ENCODE results near the gene PPDPF.
"Not testable (repeated sequence)": the region's sequence is repeated elsewhere in the genome, so short reads cannot be mapped to it uniquely, and the experiment has no call there.

The PPDPF gene

DNA sequence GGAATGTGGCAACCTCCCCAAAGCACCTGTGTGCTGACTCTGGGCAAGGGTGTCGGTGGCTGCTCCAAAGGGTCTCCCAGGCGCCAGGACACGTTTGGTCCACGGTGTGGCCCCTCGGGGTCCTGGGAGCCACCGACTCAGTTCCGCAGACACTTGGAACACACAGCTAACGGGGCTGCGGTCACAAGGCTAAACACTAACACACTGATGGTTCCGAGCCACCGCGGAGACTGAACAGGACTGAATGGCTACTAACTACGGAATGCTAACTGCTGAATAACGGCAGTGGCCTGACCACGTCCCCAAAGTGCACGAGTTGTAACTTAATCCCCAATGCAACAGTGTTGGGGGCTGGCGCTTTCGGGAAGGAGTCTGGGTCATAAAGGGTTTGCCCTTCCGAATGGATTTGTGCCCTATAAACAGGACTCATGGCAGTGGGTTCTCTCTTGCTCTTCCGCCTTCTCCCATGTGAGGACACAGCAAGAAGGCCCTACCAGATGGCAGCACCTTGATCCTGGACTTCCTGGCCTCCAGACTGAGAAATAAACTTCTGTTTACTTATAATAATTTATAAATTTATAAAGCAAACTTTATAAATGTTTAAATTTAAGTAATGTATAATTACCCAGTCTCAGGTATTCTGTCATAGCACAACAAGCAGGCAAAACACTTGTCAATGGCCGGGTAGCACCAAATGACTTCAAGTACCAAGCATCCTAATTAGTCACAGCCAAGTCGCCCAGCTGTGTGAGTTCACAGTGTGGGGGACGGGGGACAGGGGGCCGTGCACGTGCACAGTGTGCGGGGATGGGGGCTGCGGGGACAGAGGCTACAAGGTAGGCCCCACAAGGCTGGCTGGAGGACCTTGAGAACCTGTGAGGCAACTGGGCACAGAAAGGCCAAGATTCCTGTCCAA is 19.4 kb upstream of the PPDPF start:
- DNase-seq, result no peak

DNA sequence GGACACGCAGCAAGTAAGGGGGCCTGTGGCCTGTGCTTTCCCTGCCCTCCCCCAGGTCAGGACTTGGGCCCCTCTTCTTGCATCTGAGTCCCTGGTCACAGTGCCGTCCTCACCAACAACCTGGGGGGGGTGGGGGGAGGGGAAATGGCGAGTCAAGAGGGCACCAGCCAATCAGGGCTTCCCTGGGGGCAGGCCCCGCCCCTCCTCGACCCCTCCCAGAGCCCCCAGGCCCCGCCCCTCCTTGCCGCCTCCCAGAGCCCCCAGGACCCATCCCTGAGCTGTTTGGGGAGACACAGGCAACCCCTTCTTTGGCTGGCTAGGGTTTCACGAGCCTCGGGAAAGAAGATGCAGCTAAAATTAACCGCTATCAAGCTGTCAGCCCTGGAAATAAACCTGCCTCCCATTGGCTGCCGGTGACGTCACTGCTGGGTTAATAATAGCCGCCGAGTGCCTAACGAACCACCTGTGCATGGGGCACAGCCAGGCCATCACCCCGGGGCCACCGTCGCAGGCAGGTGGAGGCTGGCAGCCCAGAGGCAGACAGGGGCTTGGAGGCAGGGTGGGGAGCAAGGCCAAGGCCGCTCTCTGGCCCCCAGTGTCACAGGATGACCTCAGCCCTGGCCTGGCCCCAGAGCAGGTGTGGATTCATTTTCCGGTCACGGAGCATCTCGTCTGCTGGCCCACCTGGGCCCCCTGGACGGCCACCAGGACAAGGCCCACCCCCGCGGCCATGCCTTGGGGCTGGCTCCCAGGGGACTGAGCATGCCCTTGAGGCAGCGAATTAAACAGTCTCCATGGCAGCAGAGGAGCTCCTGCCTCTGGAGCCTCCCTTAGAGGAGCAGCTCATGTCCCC is 18.5 kb upstream of the PPDPF start:
- no peak for DNase-seq

DNA sequence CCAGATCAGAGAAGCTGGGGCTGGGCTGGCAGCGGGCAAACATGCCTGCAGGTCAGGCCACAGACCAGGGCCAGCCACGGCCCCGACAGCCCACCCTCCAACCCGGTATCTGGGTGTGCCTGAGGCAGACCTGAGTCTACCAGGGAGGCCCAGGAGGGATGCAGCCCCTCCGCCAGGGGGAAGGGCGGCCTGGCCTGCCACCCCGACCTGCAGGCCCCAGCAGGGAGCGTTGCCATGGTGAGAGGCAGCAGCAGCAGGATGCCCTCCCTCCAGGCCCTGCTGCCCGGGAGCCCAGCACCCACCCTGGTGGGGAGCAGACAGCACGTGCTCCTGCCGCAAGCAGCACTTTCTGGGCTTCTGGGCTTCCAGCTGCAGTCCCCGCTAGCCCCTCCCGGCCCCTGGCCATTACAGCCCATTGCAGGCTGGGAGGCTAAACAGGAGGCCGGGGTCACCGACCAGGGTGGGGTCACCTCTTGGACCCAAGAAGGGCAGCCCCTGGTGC is 17.8 kb upstream of the PPDPF start:
- DNase-seq, result no peak

DNA sequence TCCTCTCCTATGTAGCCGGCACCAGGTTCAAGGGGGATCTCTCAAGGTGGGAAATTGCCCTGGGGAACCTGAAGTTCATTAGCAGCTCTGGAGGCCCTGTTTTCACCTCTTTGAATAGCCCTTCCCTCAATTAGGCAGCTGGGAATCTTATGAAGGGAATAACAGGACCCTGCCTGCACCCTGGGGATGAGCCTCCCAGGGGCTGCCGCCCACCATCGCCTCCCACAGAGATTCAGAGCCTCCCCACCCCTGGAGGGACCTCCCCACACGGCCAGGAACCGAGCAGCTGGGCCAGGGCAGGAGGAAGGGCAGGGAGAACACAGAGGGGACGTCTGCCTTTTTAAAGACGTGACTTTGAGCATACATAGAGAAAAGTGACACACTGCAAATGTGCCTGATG is 17.0 kb upstream of the PPDPF start:
- no peak for DNase-seq

DNA sequence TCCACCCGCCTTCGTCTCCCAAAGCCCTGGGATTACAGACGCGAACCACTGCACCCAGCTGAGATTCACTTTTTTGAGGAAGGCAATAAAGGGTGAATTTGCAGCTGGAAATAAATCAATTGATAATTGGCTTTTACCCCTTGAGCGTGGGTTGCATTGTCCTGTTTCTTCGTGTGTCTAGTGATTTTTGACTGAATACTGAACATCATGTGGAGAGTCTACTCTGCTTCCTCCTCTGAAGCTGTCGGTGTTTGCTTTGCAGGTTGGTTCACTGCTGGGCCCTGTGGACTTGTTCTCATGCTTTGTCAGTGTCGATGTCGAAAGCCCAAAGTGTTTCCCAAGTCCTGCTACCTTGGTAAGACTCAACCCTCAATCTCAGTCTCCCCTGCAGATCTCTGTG is 15.9 kb upstream of the PPDPF start:
- DNase-seq, result no peak

DNA sequence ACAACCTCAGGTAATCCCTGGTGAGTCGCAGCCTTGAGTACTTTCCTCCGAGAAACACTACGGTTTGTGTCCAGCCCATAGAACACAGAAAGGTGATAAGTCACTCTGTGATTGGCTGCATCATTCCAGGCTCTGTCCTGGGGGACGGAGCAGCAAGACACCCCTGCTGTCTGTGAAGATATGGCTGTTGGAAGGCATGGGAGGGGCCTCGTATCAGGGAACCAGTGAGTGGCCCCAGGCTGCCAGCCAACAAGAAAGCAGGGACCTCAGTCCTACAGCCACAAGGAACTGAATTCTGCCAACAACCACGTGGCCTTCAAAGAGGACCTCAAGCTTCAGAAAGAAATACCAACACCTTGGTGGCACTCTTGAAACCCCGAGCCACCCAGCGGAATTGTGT is 15.3 kb upstream of the PPDPF start:
- DNase-seq, result no peak

DNA sequence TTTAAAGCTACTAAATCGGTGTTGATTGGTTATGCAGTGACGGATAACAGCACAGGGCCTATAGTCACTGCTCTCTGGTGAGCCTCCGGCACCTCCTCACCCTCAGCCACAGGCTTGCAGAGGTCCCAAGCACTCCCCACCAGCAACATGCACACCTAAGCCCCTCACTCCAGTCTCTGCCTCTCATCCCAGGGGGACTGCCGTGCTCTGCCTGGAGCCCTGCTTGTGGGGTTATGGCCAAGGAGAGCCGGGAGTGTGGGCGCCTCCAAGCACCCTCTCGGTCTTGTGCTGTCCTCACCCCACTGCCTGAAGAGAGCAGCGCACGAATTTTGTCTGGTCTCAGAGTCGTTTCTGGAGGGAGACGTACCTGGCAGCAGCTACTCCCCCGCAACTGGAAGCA is 14.8 kb upstream of the PPDPF start:
- no peak for DNase-seq

DNA sequence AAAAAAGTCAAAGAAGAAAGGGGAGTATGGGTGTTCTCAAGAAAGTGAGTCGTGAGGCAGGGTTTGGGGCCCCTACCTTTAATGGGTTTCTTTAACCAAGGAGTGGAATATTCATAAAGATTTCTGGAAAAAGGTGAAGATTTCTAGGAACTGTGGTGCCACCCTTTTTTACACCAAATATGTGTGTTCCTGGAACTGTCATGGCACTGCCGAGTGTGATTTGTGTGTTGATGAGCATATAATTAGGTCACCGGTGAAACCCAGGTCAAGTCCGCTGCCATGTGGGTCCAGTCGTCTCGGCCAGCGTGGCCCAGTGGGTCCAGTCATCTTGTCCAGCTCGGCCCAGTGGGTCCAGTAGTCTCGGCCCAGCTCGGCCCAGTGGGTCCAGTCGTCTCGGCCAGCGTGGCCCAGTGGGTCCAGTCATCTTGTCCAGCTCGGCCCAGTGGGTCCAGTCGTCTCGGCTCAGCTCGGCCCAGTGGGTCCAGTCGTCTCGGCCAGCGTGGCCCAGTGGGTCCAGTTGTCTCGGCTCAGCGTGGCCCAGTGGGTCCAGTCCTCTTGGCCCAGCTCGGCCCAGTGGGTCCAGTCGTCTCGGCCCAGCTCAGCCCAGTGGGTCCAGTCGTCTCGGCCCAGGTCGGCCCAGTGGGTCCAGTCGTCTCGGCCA is 13.4 kb upstream of the PPDPF start:
- DNase-seq, result no peak

DNA sequence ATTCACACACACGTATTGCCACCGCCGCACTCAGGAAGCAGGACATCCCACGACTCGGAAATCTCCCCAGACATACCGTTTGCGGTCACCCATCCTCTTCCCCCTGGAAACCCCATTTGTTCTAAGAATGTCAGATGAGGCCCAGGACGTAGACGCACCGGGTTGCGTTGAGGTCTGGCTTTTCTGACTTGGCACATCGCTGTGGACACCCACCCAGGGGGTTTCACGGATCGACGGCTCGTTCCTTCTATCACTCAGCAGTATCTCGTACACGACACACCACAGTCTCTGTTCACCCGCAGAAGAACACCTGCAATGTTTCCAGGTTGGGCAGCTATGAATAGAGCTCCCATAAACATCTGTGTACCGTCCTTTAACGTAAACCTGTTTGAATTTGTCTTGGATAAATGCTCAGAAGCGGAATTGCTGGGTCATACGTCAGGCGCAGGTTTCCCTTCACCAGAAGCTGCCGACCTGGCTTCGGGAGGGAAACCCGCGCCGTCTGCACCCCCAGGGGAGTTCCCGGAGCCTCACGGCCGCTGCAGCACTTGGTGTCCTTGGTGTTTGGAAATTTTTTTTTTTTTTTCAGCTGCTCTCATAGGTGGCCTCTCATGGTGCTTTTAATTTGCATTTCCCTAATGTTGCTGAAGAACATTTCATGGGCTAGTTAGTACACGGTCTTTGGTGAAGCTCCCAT is 12.3 kb upstream of the PPDPF start:
- DNase-seq, result no peak

DNA sequence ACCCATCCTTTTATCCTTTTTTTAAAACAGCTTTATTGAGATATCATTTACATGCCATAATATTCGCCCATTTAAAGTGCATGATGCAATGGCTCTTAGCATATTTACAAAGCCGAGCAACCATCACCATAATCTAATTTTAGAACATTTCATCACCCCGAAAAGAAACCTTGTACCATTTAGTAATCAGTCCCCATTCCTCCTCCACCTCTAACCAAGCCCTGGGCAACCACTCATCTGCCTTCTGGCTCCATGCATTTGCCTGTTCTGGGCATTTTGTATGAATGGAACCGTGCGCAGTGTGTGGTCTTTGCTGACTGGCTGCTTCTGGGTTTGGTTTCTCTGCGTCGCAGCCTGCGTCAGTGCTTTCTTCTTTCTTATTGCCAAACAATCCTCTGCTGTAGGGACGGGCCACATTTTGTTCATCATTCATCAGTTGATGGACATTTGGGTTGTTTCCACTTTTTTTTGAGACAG is 11.4 kb upstream of the PPDPF start:
- DNase-seq, result no peak

DNA sequence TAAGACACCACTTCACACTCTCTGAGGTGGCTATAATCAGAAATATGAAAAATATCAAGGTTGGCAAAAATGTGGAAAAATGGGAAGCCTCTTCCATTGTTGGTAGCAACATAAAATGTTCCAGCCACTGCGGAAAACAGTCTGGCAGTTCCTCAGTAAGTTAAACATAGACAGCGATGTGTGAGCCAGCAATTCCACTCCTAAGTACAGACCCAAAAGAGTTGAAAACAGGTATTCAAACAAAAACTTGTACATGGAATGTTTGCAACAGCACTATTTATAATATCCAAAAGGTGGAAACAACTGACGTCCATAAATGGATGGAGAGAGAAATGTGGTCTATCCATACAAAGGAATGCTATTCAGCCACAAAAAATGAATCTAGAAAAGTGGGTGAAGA is 7.4 kb upstream of the PPDPF start:
- no peak for DNase-seq

DNA sequence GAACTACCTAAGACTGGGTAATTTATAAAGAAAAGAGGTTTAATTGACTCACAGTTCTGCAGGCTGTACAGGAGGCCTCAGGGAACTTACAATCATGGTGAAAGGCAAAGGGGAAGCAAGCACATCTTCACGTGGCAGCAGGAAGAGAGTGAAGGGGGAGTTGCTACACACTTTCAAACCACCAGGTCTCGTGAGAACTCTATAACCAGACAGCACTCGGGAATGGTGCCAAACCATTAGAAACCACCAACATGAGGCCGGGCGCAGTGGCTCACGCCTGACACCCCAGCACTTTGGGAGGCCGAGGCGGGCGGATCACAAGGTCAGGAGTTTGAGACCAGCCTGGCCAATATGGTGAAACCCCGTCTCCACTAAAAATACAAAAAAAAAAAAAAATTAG is 6.0 kb upstream of the PPDPF start:
- not testable (repeated sequence) for DNase-seq

DNA sequence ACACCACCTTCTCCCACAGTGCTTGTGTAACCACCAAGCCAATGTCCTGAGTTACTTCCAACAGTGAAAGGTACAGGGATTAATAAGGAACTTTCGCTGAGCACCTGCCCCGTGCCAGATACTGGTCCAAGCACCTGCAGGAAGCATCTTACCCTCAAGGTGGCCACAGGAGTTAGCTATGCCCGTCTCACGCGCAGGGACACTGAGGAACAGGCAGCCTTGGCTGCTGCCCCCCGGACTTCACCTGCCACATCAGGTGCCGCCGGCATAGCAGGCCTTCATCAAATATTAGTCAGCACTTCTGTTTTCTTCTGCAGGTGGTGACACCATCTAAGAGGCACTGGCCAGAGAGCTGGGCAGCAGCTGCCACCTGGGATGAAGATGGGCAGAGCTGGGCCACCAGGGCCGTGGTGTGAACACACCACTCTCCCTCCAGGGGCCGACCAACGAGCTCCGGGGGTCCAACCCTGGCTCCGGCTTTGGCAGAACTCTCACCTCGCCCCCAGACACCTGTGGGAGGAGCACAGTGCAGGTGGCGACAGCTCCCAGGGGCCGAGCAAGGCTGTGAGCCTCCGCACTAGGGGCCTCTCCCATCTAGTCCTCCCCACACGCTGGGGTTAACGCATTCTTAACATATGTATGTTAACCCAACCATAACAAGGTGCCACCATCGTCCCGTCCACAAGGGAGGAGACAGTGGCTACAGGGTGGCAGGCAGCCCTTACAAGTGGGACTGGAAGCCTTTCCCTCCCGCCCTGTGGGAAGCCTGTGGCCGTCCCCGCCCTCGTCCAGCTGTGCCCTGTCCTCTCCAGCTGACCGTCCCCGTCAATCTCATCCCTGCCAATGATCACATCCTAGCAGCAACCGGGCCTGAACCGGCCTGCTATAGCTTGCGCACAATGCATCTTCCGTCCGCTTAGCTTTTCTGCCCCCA is 2.9 kb upstream of the PPDPF start:
- no peak for DNase-seq

DNA sequence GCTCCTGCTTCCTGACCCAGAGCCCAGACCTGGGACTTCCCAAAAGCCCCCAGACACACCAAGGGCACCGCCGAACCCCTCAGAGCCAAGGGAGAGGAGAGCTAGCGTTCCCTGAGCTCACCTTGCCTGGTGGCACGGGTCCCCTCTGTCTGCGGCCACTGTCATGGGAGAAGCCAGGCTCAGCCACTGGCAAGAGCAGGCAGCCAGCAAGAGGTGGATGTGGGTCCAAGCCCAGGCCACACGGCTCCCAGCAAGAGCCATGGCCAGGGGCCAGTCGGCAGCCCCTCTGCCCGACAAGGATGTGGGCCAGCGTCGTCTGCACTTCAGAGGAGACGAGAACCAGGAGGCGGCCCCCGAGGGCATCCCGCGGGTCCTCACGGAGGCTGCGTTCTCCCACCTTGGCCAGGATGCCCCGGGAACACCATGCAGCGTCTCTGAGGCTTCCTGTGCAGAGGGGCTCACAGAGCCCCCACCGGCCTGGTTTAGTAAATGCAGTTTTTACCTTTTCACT is 2.2 kb upstream of the PPDPF start:
- DNase-seq, result no peak

DNA sequence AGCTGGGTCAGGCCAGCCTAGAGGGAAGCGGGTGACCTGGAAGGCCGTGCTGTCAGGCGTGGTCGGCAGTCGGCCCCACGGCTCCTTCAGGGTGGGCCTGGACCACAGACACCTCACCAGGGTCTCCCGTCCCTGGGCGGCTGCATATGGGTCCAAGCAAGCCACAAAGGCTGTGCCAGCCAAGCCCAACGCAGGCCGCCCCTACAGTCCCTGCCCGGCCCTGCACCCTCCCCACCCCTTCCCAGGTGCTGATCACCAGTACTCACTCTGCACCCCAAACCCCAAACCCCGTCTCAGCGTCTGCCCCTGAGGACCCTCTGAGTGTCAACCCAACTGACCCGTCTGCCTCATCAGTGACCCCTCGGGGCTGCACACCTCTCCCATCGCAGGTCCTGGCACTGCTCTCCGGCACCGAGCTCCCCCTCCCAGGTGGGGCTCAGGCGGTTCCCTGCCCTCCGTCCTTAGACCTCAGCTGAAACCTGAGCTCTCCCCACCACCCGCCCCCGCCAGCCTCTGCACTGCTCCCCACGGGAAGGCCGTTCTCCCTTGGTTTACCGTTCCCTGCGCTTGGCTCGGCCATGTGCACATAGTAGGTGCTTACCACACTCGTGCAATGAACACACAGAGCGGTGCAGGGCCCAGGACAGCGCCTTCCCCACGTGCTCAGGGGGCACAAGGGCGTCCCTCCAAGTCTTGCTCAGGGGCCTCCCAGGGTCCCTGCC is 1.5 kb upstream of the PPDPF start:
- no peak for DNase-seq

DNA sequence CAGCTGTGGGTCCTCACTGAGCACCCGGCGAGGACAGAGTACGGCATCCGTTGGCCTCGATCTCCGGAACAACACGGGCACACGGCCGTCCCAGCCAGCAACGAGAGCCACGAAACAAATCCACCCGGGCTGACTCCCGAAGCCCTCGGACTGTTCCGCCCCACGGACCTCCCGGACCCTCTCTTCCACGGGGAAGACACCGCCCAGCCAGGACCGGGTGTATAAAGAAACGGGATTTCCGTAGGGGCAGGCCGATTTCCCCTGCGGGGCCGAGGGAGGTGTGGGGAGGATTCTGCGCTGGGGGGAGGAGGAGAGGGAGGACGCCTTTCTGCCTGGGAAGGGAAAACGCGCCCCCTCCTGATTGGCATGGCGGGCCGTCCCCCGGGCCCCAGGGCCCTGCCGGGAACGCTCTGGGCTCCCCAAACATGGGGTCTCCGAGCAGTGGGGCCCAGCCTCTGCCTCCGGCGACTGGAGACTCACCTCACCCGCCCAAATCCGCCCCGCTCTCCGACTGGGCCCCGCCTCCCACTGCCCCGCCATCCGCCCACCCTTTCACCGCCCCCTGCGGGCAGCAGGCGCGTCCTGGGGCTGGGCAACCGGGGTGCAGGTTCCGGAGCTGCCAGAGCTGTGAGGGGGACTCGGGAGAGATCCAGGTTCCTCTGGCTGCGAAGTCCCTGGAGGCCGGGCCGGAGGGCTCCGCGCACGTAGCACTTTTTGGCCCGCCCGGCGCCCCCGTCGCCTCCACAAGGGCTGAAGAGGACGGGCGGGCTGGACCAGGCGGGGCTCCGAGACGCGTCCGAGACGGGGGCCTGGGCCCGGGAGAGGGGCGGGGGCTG is 679 bp upstream of the PPDPF start:
- peak; percentile 67 to 71 for DNase-seq

DNA sequence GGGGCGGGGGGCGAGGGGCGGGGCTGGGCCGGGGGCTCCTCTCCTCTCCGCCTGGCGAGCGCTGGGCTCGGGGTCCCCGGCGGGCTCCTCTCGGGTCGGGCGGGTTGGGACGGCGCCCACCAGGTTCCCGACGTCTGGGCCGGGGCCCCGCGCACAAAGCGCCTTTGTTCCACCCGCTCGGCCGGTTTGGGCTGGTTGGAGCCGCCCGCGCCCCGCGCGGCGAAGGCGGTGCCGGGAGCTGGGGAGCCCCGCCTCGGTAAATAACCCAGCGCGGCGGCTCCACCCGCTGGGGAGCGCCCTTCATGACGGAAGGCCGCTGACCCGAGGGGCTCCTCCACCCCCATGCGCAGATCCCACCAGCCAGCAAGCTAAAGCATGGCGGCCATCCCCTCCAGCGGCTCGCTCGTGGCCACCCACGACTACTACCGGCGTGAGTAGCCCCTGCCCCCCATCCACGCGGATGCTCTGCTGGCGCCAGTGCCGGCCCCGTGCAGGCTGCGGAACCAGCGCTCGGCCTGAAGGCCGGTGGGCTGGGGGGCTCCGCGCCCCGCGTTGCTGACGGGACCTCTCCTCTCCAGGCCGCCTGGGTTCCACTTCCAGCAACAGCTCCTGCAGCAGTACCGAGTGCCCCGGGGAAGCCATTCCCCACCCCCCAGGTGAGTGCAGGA is 503 bp downstream of the PPDPF start:
- DNase-seq, result peak; percentile 75

DNA sequence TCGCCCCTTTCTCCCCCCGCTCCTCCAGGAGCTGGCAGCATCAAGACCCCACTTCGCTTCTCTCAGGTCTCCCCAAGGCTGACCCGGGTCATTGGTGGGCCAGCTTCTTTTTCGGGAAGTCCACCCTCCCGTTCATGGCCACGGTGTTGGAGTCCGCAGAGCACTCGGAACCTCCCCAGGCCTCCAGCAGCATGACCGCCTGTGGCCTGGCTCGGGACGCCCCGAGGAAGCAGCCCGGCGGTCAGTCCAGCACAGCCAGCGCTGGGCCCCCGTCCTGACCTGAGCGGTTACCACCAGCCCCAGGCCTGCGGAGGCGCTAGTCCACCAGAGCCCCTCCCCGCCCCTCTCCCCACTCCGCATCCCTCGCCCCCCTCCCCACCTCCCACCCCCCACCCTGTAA is 1.0 kb downstream of the PPDPF start:
- DNase-seq, result no peak
